Choroid plexus epithelial cell (primary cell): ENCODE results near the gene PDHA1.

Experiments used
- DNase-seq: peaks from one replicate; pipeline ENCODE4 v3.0.0-alpha.2; 2010; ENCODE audit warnings: low read depth
- H3K4me3 ChIP-seq: 2 replicates; pipeline ENCODE4 v1.5.1; 2011; ENCODE audit warnings: low read depth, mild to moderate bottlenecking, control low read depth, low read length, moderate library complexity
- CTCF ChIP-seq: conservative IDR thresholded peaks from 2 replicates; pipeline ENCODE4 v1.5.1; 2011; ENCODE audit warnings: low read depth, mild to moderate bottlenecking, control low read depth, inconsistent platforms, low read length, moderate library complexity

The PDHA1 gene

GRCh38 chrX:19342331-19342906 is 1.3 kb upstream of the PDHA1 start:
- no peak for TF ChIP-seq CTCF
- peak; percentile 62 for DNase-seq
- no peak overlapping the region for H3K4me3 ChIP-seq

GRCh38 chrX:19343085-19343534 is 617 bp upstream of the PDHA1 start:
- peak overlapping the region; percentile 54 for H3K4me3 ChIP-seq
- TF ChIP-seq CTCF = no peak
- DNase-seq = no peak

GRCh38 chrX:19344661-19345060 is 934 bp downstream of the PDHA1 start:
- TF ChIP-seq CTCF = no peak
- peak overlapping the region; percentile 81 for H3K4me3 ChIP-seq
- no peak for DNase-seq

GRCh38 chrX:19347916-19348315 is 4.2 kb downstream of the PDHA1 start:
- no peak overlapping the region for H3K4me3 ChIP-seq
- peak; percentile 8 for DNase-seq
- TF ChIP-seq CTCF = no peak

GRCh38 chrX:19349264-19349663 is 5.5 kb downstream of the PDHA1 start:
- TF ChIP-seq CTCF = no peak
- no peak overlapping the region for H3K4me3 ChIP-seq
- no peak for DNase-seq

GRCh38 chrX:19350941-19351384 is 7.2 kb downstream of the PDHA1 start:
- no peak for TF ChIP-seq CTCF
- H3K4me3 ChIP-seq = no peak overlapping the region
- no peak for DNase-seq

- no peak overlapping the region for H3K4me3 ChIP-seq
- no peak for TF ChIP-seq CTCF
- DNase-seq = no peak
These were observed 10.9 kb downstream of the PDHA1 start for GRCh38 chrX:19354625-19355024.
